Measurements from ENCODE around the gene KCNJ18.
A peak's percentile ranks its signal among the peaks of the same experiment; 100 is the strongest.
"Not testable (repeated sequence)": the region's sequence is repeated elsewhere in the genome, so short reads cannot be mapped to it uniquely, and the experiment has no call there.

Gene KCNJ18

DNA sequence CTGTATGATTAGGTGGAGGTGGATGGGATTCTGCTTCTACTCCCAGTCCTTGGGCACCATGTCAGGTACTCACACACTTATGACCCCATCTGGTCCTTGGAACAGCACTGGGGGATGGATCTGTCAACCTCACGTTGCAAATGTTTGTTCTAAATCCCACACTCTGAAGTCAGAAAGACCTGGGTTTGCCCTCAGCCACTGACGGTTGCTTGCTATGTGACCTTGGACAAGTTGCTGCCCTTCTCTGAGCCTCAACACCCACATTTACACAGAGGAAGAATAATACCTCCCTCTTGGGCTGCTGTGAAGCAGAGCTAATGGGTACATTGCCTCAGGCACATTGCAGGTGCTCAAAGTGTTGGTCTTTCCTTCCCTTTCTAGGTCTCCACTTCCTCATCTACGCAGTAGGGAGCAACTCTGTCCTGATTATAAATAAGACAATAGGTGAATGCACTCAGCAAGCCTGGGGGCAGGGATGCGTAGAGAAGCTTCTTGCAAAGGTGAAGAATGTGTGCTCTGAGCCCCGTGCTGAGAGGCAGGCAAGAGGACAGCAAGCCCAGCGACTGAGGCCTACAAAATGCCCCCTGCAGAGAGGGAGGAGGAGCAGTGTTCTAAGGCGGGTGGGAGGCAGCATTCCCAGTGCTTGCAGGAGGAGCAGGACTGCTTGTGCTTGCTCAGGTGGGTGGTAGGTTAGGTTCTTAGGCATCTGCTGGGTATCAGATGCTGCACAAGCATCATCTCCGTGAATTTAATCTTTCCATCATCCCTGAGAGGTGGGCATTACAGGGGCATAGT lies 21.8 kb upstream of the KCNJ18 start:
- not testable (repeated sequence) for DNase-seq

DNA sequence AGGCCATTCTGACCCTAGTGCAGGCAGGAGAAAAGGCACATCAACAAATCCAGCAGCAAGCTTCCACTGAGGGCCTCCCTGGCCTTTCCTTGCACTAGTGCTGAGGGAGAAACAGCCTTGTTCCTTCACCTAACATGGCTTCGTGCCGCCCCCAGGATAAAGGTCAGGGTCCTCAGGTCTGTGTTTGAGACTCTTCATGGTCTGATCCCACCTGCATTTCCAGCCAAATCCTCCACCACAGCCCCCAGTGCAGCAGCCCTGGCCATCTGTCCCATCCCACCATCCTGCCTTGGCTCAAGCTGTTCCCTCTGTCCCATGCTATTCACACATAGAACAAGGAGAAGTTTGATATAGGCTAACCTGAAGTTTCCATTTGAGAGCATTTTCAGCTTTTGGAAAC lies 20.9 kb upstream of the KCNJ18 start:
- not testable (repeated sequence) for DNase-seq

DNA sequence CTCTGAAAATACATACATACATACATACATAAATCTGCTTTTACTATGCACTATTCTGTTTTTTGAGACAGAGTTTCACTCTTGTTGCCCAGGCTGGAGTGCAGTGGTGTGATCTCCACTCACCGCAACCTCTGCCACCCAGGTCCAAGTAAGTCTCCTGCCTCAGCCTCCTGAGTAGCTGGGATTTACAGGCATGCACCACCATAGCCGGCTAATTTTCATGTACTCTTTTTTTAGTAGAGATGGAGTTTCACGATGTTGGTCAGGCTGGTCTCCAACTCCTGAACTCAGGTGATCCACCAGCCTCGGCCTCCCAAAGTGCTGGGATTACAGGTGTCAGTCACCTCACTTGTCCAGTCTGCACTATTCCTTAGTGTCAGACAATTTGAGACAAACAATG lies 20.5 kb upstream of the KCNJ18 start:
- not testable (repeated sequence) for DNase-seq

DNA sequence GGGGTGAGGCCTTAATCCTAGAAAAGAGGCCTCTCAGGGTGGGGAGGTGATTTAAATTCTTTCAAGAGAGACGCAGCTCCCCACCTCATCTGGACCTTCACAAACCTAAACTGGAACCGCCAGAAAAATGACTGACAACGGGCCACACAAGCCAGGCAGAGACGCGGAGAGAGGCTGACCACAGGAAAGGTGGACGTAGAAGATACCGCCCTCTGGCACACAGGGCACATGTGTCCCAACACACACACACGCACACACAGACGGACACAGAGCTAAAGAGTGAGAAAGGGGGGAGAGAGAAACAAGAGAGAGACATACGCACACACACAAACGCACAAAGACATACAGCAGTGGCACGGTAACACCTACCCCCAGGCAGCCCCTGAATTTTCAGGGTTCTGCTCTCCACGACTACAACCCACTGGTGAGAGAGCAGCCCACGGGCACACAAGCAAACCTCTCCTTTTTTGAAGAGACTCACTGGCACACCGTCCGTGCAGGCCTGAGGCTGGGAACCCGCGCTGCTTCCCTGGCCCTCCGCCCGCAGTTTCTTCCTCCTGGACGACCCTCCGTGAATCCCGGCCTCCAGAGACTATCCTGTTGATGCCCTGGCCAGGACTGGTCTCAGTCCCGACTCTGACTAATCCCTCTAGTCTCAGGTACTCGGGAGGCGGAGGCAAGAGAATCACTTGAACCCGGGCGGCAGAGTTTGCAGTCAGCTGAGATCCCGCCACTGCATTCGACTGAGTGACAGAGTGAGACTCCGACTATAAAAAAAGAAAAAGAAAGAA lies 18.7 kb upstream of the KCNJ18 start:
- DNase-seq: not testable (repeated sequence)

DNA sequence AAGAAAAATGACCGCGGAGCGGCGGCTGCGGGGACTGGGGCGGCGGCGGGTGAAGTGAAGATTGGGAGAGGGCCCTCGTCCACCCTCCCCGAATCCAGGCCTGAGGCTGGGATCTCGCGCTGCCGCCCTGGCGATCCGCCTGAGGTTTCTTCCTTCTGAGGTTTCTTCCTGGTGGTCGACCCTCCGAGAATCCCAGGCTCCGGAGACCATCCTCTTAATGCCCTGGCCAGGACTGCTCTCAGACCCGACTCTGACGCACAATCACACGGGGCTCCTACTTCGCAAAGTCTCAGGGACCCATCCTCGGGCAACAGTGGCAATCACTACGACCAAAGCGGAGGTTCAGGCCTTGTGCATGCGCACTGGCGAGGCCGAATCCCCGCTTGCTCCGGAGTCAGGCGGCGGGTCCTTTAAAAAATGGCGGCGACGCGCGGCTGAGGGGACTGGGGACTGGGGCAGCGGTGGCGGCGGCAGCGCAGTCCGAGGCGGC lies 18.0 kb upstream of the KCNJ18 start:
- DNase-seq: no peak

DNA sequence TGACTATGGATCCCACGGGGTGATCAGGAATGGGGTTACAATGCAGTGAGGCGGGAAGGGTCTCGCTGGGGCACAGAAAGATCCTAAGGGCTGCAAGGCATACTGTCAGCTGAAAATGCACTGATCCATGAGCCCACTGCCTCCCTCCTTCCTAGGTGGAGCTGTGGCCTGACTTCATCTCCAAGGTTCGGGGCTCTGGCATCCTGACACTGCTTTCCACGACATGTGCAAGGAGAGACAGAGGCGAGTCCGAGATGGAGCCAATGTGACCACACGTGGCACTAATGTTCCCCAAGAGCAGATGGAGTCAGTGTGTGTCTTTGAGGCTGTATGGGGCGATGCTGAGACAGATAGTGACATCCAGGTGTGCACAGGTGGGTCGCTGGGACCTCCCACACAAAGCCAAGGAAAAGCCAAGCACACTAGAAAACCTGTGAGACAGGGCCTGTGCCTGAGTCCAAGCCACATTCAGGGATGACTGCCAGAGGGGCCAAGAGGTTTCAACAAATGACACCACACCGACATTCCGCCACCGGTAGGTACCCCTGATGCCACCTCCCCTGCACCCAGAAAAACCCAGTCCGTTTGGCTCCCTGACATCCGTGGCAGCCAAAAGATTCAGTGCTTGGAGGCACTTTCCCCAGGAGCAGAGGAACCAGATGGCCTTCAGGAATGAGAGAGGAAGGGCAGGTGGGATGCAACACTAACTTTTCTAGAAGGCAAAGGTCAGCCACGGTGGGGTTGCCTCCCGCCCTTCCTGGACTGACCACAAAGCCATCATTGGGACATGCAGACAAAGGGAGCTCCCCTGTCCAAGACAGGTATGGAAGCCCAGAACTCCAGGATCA lies 17.2 kb upstream of the KCNJ18 start:
- not testable (repeated sequence) for DNase-seq

DNA sequence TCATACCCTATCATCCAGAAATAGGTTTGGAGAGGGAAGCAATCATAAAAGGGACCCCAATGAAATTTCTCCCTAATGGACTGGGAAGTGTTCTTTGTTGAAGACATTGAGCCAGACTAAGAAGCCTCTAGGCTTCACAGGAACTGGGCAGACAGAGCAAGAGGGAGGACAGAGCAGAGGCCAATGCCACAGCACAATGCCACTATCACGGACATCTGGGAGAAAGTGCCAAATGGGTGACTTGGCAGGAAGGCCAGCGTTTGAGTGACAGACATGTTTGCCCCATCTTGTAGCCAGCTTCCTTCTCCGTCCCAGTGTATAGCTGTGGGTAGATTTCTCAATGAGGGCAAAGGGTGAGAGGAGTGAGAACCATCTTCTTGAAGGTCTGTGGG lies 16.6 kb upstream of the KCNJ18 start:
- not testable (repeated sequence) for DNase-seq

DNA sequence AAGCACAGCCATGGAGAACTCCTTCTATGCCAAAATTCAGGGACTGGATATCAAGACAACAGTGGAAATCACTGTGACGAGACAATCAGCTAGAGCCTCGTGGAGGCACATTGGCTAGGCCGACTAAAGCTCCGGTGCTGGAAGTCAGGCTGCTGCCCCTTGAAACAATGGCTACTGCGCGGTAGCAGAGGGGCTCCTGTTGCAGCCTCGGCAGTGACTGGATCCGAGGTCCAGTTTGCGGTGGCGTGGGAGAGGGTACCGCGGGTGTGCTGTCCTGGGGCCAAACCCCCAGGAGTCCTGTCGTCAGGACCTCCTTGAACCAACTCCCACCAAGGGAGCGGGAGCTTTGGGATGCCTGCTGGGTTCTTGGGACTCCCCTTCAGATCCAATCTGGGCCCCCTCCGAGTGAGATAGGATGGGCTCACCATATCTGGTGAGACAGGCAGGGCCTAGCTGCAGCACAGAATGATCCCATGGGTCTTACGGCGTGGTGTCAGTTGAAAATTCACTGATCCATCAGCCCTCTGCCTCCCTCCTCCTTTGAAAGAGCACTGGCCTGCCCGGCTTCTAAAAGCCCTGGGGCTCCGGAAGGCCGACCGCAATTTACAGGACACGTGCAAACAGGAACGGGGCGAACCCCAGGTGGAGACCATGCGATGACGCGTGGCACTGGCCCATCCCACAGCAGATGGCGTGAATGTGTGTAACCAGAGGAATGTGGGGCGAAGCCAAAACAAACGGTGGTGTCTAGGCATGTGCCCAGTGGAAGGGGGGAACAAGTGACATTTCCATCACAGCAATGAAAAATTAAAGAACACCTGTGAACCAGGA lies 15.8 kb upstream of the KCNJ18 start:
- no peak for DNase-seq

DNA sequence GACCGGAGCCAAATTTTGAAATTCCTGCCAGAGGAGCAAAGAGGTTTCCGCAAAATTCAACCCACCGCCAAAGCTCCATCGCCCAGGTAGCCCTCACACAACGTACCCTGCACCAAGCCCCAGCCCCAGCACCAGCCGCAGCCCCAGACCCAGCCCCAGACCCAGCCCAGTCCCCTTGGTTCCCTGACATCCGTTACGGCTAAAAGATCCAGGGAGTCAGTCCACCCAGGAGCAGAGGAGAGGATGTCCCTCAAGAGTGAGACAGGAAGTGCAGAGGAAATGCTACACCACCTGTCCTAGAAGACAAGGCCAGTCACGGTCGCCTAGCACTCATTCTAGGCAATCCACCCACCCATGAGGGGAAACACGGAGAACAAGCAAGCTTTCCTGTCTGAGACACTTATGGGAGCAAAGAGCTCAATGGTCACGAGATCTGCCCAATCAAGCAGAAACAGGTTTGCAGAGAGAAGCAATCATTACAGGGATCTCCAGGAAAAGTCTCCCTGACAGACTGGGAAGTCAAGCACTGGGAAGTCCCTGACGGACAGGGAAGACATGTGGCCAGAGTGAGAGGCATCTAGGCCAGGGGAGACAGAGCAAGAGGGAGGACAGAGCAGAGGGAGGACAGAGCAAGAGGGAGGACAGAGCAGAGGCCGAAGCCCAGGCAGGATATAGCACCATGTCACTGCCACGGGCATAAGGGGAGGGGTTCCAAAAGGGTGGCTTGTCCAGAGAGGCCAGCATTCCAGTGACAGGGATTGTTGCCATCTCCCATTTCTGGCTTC lies 15.0 kb upstream of the KCNJ18 start:
- no peak for DNase-seq

DNA sequence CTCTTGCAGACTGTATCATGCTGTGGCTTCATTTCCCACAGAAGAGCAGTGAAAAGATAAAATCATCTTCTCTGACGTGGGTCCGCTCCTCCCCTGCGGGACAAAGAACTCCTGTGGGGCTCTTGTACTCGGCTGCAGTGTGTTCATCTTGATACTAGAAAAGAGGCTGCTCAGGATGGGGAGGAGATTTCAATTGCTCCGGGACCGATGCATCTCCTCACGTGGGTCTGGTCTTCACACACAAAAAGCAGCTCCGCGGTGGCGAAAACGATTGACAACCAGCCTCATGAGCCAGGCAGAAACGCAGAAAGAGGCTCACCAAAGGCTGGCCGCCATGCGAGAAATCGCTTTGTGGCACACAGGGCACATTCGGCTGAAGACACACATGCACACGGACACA lies 14.4 kb upstream of the KCNJ18 start:
- no peak for DNase-seq

DNA sequence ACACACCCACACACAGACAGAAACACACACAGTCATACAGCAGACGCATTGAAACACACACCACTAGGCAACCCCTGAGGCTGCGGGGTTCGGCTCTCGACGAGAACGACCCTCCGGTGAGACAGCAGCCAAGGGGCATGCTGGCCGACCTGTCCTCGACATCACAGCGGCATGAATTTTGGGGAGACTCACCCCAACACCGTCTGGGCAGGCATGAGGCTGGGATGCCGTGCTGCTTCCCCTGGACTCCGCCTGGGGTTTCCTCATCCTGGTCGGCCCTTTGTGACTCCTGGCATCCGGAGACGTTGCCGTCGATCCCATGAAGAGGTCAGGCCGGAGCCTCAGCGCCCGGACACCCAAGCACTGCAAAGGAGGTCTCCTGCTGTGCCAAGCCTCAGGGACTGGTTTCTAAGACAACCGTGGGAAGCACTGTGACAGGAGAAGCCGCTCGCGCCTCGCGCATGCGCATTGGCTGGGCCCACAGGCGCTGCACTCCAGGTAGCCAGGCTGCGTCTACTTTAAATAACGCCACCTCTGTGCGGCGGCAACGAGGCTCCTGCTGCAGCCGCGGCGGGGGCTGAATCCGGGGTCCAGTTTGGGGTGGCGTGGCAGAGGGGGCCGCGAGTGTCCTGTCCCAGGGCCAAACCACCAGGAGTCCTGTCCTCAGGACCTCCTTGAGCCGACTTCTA lies 13.8 kb upstream of the KCNJ18 start:
- peak in 15 of 56 donors; percentile 16 to 65 (median 34) for DNase-seq

DNA sequence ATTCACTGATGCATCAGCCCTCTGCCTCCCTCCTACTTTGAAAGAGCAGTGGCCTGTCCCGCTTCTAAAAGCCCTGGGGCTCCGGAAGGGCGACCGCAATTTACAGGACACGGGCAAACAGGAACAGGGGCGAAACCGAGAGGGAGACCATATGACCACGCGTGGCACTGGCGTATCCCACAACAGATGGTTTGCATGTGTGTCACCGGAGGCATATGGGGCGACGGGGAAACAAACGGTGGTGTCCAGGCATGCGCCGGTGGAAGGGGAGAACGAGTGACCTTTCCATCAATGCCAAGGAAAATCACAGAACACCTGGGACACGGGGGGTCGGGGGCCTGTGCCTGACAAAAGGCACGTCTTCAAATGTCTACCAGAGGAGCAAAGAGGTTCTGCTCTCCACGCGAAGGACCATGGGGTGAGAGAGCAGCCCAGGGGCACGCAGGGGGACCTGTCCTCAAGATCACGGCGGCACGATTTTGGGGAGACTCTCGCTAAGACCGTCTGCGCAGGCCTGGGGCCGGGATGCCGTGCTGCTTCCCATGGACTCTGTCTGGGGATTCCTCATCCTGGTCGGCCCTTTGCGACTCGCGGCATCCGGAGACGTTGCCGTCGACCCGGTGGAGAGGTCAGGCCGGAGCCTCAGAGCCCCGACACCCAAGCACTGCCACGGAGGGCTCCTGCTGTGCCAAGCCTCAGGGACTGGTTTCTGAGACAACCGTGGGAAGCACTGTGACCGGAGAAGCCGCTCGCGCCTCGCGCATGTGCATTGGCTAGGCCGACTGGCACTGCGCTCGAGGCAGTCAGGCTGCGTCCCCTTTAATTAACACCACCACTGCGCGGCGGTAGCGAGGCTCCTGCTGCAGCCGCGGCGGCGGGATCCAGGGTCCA lies 12.8 kb upstream of the KCNJ18 start:
- DNase-seq: no peak

DNA sequence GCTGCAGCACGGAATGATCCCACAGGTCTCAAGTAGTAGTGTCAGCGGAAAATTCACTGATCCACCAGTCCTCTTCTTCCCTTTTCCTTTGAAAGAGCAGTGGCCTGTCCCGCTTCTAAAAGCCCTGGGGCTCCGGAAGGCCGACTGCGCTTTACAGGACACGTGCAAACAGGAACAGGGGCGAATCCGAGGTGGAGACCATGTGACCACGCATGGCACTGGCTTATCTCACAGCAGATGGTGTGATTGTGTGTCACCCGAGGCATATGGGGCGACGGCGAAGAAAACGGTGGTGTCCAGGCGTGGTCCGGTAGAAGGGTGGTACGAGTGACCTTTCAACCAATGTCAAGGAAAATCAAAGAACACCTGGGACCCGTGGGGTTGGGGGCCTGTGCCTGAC lies 12.0 kb upstream of the KCNJ18 start:
- no peak for DNase-seq

DNA sequence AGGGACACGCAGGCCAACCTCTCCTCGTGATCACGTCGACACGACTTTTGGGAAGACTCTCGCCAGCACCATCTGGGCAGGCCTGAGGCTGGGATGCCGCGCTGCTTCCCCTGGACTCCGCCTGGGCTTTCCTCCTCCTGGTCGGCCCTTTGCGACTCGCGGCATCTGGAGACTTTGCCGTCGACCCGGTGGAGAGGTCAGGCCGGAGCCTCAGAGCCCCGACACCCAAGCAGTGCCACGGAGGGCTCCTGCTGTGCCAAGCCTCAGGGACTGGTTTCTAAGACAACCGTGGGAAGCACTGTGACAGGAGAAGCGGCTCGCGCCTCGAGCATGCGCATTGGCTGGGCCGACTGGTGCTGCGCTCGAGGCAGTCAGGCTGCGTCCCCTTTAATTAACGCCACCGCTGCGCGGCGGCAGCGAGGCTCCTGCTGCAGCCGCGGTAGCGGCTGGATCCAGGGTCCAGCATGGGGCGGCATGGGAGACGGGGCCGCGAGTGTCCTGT lies 11.4 kb upstream of the KCNJ18 start:
- DNase-seq: peak in 3 of 56 donors; percentile 7 to 21 (median 16)

DNA sequence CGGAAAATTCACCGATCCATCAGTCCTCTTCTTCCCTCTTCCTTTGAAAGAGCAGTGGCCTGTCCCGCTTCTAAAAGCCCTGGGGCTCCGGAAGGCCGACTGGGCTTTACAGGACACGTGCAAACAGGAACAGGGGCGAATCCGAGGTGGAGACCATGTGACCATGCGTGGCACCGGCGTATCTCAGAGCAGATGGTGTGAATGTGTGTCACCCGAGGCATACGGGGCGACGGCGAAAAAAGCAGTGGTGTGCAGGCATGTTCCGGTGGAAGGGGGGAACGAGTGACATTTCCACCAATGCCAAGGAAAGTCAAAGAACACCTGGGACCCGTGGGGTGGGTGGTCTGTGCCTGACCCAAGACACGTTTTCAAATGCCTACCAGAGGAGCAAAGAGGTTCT lies 10.7 kb upstream of the KCNJ18 start:
- not testable (repeated sequence) for DNase-seq

DNA sequence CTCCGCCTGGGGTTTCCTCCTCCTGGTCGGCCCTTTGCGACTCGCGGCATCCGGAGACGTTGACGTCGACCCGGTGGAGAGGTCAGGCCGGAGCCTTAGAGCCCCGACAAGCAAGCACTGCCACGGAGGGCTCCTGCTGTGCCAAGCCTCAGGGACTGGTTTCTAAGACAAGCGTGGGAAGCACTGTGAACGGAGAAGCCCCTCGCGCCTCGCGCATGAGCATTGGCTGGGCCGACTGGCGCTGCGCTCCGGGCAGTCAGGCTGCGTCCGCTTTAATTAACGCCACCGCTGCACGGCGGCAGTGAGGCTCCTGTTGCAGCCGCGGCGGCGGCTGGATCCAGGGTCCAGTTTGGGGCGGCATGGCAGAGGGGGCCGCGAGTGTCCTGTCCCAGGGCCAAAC lies 10.2 kb upstream of the KCNJ18 start:
- DNase-seq: not testable (repeated sequence)

DNA sequence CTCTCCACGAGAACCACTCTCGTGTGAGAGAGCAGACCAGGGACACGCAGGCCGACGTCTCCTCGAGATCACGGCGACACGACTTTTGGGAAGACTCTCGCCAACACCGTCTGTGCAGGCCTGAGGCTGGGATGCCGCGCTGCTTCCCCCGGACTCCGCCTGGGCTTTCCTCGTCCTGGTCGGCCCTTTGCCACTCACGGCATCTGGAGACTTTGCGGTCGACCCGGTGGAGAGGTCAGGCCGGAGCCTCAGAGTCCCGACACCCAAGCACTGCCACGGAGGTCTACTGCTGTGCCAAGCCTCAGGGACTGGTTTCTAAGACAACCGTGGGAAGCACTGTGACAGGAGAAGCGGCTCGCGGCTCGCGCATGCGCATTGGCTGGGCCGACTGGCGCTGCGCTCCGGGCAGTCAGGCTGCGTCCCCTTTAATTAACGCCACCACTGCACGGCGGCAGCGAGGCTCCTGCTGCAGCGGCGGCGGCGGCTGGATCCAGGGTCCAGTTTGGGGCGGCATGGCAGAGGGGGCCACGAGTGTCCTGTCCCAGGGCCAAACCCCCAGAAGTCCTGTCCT lies 9.1 kb upstream of the KCNJ18 start:
- DNase-seq: not testable (repeated sequence)

Measured in nucleus accumbens (tissue), 56 donors.